Stimulated activated CD8-positive, alpha-beta memory T cell treated with anti-CD3 and anti-CD28 coated beads, Interleukin-12 subunit alpha, Interleukin-12 subunit beta, amount 100 ng/mL, for 4 hours (primary cell): Measurements from ENCODE around the gene SMYD1.

Experiments used
- DNase-seq: peaks from one replicate; pipeline ENCODE4 v3.0.0-alpha.2; 2020; ENCODE audit warnings: low read depth

Gene SMYD1

GRCh38 chr2:88144271-88144670 is 76.6 kb downstream of the SMYD1 start:
- no peak for DNase-seq

GRCh38 chr2:88144914-88145497 is 77.4 kb downstream of the SMYD1 start:
- no peak for DNase-seq

GRCh38 chr2:88146590-88146989 is 79.0 kb downstream of the SMYD1 start:
- DNase-seq = no peak

GRCh38 chr2:88147145-88147544 is 79.5 kb downstream of the SMYD1 start:
- no peak for DNase-seq

GRCh38 chr2:88148929-88149438 is 81.4 kb downstream of the SMYD1 start:
- no peak for DNase-seq

- no peak for DNase-seq
Measured at GRCh38 chr2:88159481-88159880, 91.9 kb downstream of the SMYD1 start.

GRCh38 chr2:88159955-88160415 is 92.4 kb downstream of the SMYD1 start:
- no peak for DNase-seq

GRCh38 chr2:88160517-88160916 is 92.9 kb downstream of the SMYD1 start:
- no peak for DNase-seq

GRCh38 chr2:88161446-88162244 is 94.0 kb downstream of the SMYD1 start:
- DNase-seq = no peak
